GM18499 (cell line): ENCODE measurements around the gene HNRNPR.
"Not testable (repeated sequence)": the region's sequence is repeated elsewhere in the genome, so short reads cannot be mapped to it uniquely, and the experiment has no call there.

Experiments used
- ATAC-seq: cut with Tn5 transposase; IDR thresholded peaks from one replicate; pipeline ENCODE4 v1.9.1; 2021; ENCODE audit warnings: moderate number of reproducible peaks; ENCODE audit not compliant: insufficient read depth, unreplicated experiment

HNRNPR gene

GRCh38 chr1:23344111-23344986 lies at the start of gene HNRNPR:
TSS of gene HNRNPR (minus strand) at chr1:23344284. CDS start at chr1:23341008, 3,276 bp downstream.
- ATAC-seq, result peak; percentile 86

GRCh38 chr1:23393706-23394105 lies 49.6 kb upstream of the HNRNPR start:
- ATAC-seq, result no peak

- ATAC-seq, result no peak
Observed at GRCh38 chr1:23392125-23392855, 48.2 kb upstream of the HNRNPR start.

- no peak for ATAC-seq
Observed at GRCh38 chr1:23389837-23390321, 45.8 kb upstream of the HNRNPR start.

- no peak for ATAC-seq
Observed at GRCh38 chr1:23387494-23387893, 43.4 kb upstream of the HNRNPR start.

- no peak for ATAC-seq
Observed at GRCh38 chr1:23385119-23385621, 41.1 kb upstream of the HNRNPR start.

- no peak for ATAC-seq
Observed at GRCh38 chr1:23384312-23385058, 40.4 kb upstream of the HNRNPR start.

GRCh38 chr1:23383577-23384311 lies 39.7 kb upstream of the HNRNPR start:
- ATAC-seq, result no peak

- no peak for ATAC-seq
Observed at GRCh38 chr1:23381233-23381885, 37.3 kb upstream of the HNRNPR start.

GRCh38 chr1:23380719-23381118 lies 36.6 kb upstream of the HNRNPR start:
- ATAC-seq, result no peak

- not testable (repeated sequence) for ATAC-seq
Observed at GRCh38 chr1:23380236-23380635, 36.2 kb upstream of the HNRNPR start.

GRCh38 chr1:23376890-23377811 lies 33.1 kb upstream of the HNRNPR start:
- ATAC-seq, result no peak

GRCh38 chr1:23374079-23374735 lies 30.1 kb upstream of the HNRNPR start:
- not testable (repeated sequence) for ATAC-seq

- ATAC-seq, result no peak
Observed at GRCh38 chr1:23371987-23372880, 28.1 kb upstream of the HNRNPR start.

- ATAC-seq, result no peak
Observed at GRCh38 chr1:23370709-23371584, 26.9 kb upstream of the HNRNPR start.

- no peak for ATAC-seq
Observed at GRCh38 chr1:23370330-23370708, 26.2 kb upstream of the HNRNPR start.
